Upper lobe of left lung (tissue), 4 donors: ENCODE results near the gene TCERG1L.

Source experiments
- CTCF ChIP-seq, 6 experiments: fragments of 450-650 bp in 4 of 6; fragments of 200-600 bp in 2 of 6; sonication (generic) in 2 of 6; IDR thresholded peaks; one replicate each; pipeline ENCODE4 v1.5.1; 2016 to 2019; ENCODE audit warnings: antibody characterized with exemption in 6 of 6
- EP300 ChIP-seq, 4 donors: sonication (generic); formaldehyde crosslinking; IDR thresholded peaks; one replicate each; pipeline ENCODE4 v1.5.1; 2017; ENCODE audit warnings: antibody characterized with exemption in 4 of 4, control low read depth in 2 of 4
- POLR2A ChIP-seq, 4 donors: fragments of 450-650 bp; IDR thresholded peaks; one replicate each; pipeline ENCODE4 v1.5.1; 2016 to 2017; ENCODE audit warnings: antibody characterized with exemption in 4 of 4, mild to moderate bottlenecking in 2 of 4
- POLR2AphosphoS5 ChIP-seq, 2 donors: sonication (generic); formaldehyde crosslinking; IDR thresholded peaks; one replicate each; pipeline ENCODE4 v1.5.1; 2017; ENCODE audit warnings: antibody characterized with exemption in 2 of 2

GRCh38 chr10:131056781-131057180 lies 254.7 kb downstream of the TCERG1L start:
- TF ChIP-seq CTCF (IDR thresholded peaks at IDR 0.05) (no peak), EP300 (IDR thresholded peaks at IDR 0.05) (no peak), POLR2A (IDR thresholded peaks at IDR 0.05) (no peak), POLR2AphosphoS5 (IDR thresholded peaks at IDR 0.05) (no peak)
